B cell (primary cell): ENCODE measurements around the gene MOB2.

Experiments used
- EZH2 ChIP-seq: IDR thresholded peaks from 2 replicates; pipeline ENCODE4 v1.6.1; 2012; ENCODE audit warnings: borderline replicate concordance, low read depth, mild to moderate bottlenecking, moderate library complexity, low read length; ENCODE audit not compliant: insufficient read depth, poor library complexity, severe bottlenecking
- TF ChIP-seq, protein P1 (sequence below): fragments of 200-600 bp; IDR thresholded peaks from one replicate; pipeline ENCODE4 v1.8.0; 2022; ENCODE audit warnings: antibody characterized with exemption, mild to moderate bottlenecking

GRCh38 chr11:1445741-1446445 is 40.7 kb downstream of the MOB2 start:
- TF ChIP-seq, protein P1, sequence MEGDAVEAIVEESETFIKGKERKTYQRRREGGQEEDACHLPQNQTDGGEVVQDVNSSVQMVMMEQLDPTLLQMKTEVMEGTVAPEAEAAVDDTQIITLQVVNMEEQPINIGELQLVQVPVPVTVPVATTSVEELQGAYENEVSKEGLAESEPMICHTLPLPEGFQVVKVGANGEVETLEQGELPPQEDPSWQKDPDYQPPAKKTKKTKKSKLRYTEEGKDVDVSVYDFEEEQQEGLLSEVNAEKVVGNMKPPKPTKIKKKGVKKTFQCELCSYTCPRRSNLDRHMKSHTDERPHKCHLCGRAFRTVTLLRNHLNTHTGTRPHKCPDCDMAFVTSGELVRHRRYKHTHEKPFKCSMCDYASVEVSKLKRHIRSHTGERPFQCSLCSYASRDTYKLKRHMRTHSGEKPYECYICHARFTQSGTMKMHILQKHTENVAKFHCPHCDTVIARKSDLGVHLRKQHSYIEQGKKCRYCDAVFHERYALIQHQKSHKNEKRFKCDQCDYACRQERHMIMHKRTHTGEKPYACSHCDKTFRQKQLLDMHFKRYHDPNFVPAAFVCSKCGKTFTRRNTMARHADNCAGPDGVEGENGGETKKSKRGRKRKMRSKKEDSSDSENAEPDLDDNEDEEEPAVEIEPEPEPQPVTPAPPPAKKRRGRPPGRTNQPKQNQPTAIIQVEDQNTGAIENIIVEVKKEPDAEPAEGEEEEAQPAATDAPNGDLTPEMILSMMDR, result no peak
- TF ChIP-seq EZH2, result no peak
